ENCODE results near the gene MCAM.
A peak's percentile ranks its signal among the peaks of the same experiment; 100 is the strongest.

Gene MCAM

GRCh38 chr11:119284344-119285157 lies 32.4 kb downstream of the MCAM start:
- peak; percentile 56 for TF ChIP-seq RAD21 (IDR thresholded peaks at IDR 0.05; ENCODE audit: low read depth)
- TF ChIP-seq EP300 (IDR thresholded peaks at IDR 0.05; ENCODE audit: borderline replicate concordance): no peak

GRCh38 chr11:119282495-119282894 lies 34.4 kb downstream of the MCAM start:
- TF ChIP-seq MAX (IDR thresholded peaks at IDR 0.05) (no peak), ZBTB7A (IDR thresholded peaks at IDR 0.05; ENCODE audit: low read depth) (no peak), CREB1 (IDR thresholded peaks at IDR 0.05; ENCODE audit: low read depth) (no peak), EGR1 (IDR thresholded peaks at IDR 0.05) (no peak), FOXM1 (IDR thresholded peaks at IDR 0.05; ENCODE audit: borderline replicate concordance, low read depth) (no peak), EP300 (IDR thresholded peaks at IDR 0.05; ENCODE audit: borderline replicate concordance) (no peak), TEAD4 (IDR thresholded peaks at IDR 0.05) (no peak), TAF1 (IDR thresholded peaks at IDR 0.05; ENCODE audit: low read depth) (no peak), NFIC (IDR thresholded peaks at IDR 0.05) (no peak), REST (IDR thresholded peaks at IDR 0.05; ENCODE audit: low read depth) (no peak), CEBPB (IDR thresholded peaks at IDR 0.05) (no peak), USF1 (IDR thresholded peaks at IDR 0.05) (no peak), YY1 (IDR thresholded peaks at IDR 0.05; ENCODE audit: low read depth) (no peak)

- TF ChIP-seq TEAD4 (IDR thresholded peaks at IDR 0.05) (no peak), TAF1 (IDR thresholded peaks at IDR 0.05; ENCODE audit: low read depth) (no peak), YY1 (IDR thresholded peaks at IDR 0.05; ENCODE audit: low read depth) (no peak), EGR1 (IDR thresholded peaks at IDR 0.05) (no peak), FOXM1 (IDR thresholded peaks at IDR 0.05; ENCODE audit: borderline replicate concordance, low read depth) (no peak), CEBPB (IDR thresholded peaks at IDR 0.05) (no peak), USF1 (IDR thresholded peaks at IDR 0.05) (no peak), NFIC (IDR thresholded peaks at IDR 0.05) (no peak), RAD21 (IDR thresholded peaks at IDR 0.05; ENCODE audit: low read depth) (no peak), CREB1 (IDR thresholded peaks at IDR 0.05; ENCODE audit: low read depth) (no peak), MAX (IDR thresholded peaks at IDR 0.05) (no peak), ZBTB7A (IDR thresholded peaks at IDR 0.05; ENCODE audit: low read depth) (no peak), EP300 (IDR thresholded peaks at IDR 0.05; ENCODE audit: borderline replicate concordance) (no peak), TCF12 (IDR thresholded peaks at IDR 0.05; ENCODE audit: low read depth) (no peak), REST (IDR thresholded peaks at IDR 0.05; ENCODE audit: low read depth) (no peak)
Observed at GRCh38 chr11:119277660-119278059, 39.3 kb downstream of the MCAM start.

- TF ChIP-seq ZBTB7A (IDR thresholded peaks at IDR 0.05; ENCODE audit: low read depth) (no peak), FOXM1 (IDR thresholded peaks at IDR 0.05; ENCODE audit: borderline replicate concordance, low read depth) (no peak), REST (IDR thresholded peaks at IDR 0.05; ENCODE audit: low read depth) (no peak), MAX (IDR thresholded peaks at IDR 0.05) (no peak), TAF1 (IDR thresholded peaks at IDR 0.05; ENCODE audit: low read depth) (no peak), YY1 (IDR thresholded peaks at IDR 0.05; ENCODE audit: low read depth) (no peak), TEAD4 (IDR thresholded peaks at IDR 0.05) (no peak), EGR1 (IDR thresholded peaks at IDR 0.05) (no peak), USF1 (IDR thresholded peaks at IDR 0.05) (no peak), TCF12 (IDR thresholded peaks at IDR 0.05; ENCODE audit: low read depth) (no peak), RAD21 (IDR thresholded peaks at IDR 0.05; ENCODE audit: low read depth) (no peak), CREB1 (IDR thresholded peaks at IDR 0.05; ENCODE audit: low read depth) (no peak), CEBPB (IDR thresholded peaks at IDR 0.05) (no peak), NFIC (IDR thresholded peaks at IDR 0.05) (no peak), EP300 (IDR thresholded peaks at IDR 0.05; ENCODE audit: borderline replicate concordance) (no peak)
Observed at GRCh38 chr11:119273721-119274120, 43.2 kb downstream of the MCAM start.
